Lower lobe of right lung (tissue), 2 donors: ENCODE measurements around the gene SECTM1. TPM values are rescaled to one million over a fixed set of nuclear protein-coding genes. Genes with fewer than 3 reads are reported as not detected.
A peak's percentile ranks its signal among the peaks of the same experiment; 100 is the strongest.
"Not testable (repeated sequence)": the region's sequence is repeated elsewhere in the genome, so short reads cannot be mapped to it uniquely, and the experiment has no call there.

Experiments used
- ATAC-seq, 2 donors: fragments of 200-7000 bp; cut with Tn5 transposase; one replicate each; pipeline ENCODE4 v1.9.1; 2020 to 2022; ENCODE audit warnings: mild to moderate bottlenecking in 2 of 2, moderate library complexity in 2 of 2
- DNase-seq: peaks from one replicate; pipeline ENCODE4 v3.0.0-alpha.2; 2020
- H3K27ac ChIP-seq: fragments of 200-600 bp; one replicate; pipeline ENCODE4 v1.8.0; 2022
- H3K27me3 ChIP-seq: fragments of 200-600 bp; one replicate; pipeline ENCODE4 v1.8.0; 2022; ENCODE audit warnings: low read depth
- H3K36me3 ChIP-seq: fragments of 200-600 bp; one replicate; pipeline ENCODE4 v1.8.0; 2022; ENCODE audit warnings: mild to moderate bottlenecking
- H3K4me1 ChIP-seq: fragments of 200-600 bp; one replicate; pipeline ENCODE4 v1.8.0; 2022
- H3K4me3 ChIP-seq: fragments of 200-600 bp; one replicate; pipeline ENCODE4 v1.8.0; 2022; ENCODE audit warnings: mild to moderate bottlenecking
- H3K9me3 ChIP-seq: fragments of 200-600 bp; one replicate; pipeline ENCODE4 v1.8.0; 2022
- CTCF ChIP-seq: fragments of 200-600 bp; IDR thresholded peaks from one replicate; pipeline ENCODE4 v1.8.0; 2022; ENCODE audit warnings: antibody characterized with exemption, mild to moderate bottlenecking
- intact Hi-C: fragments of 100-400 bp; cut with DNase I; formaldehyde crosslinking; loops from one replicate; pipeline ENCODE4 v1.11.0; 2022
- total RNA-seq: library from RNA; stranded (reverse); fragmentation: NEBNext Ultra II Directional; extraction: Animal tissue kit (Norgen Biotek cat#: 25700); gene quantifications from one replicate; pipeline ENCODE4 v1.2.1, GENCODE V29; 2021
- donor health status: DM: no; HTN: yes; CAD: no; lungs with severe emphysema.

Gene SECTM1
- total RNA-seq, 1 donor from 2014 or later, result 44.5 TPM

GRCh38 chr17:82369211-82369610 is 35.6 kb upstream of the SECTM1 start:
- intact Hi-C loops, result no loop called here
- no peak overlapping the region for H3K27ac ChIP-seq
- no peaks in the 10 kb centered on the region for H3K36me3 ChIP-seq
- H3K9me3 ChIP-seq, result no peaks in the 10 kb centered on the region
- no peak for TF ChIP-seq CTCF
- no peak overlapping the region for H3K4me3 ChIP-seq
- DNase-seq (no peak), ATAC-seq (no peak)
- peaks cover 51% of the 10 kb centered on the region for H3K27me3 ChIP-seq
- H3K4me1 ChIP-seq, result peaks cover 28% of the 10 kb centered on the region

GRCh38 chr17:82367724-82368524 is 34.4 kb upstream of the SECTM1 start:
- Histone ChIP-seq H3K36me3 (no peaks in the 10 kb centered on the region), H3K27me3 (peaks cover 38% of the 10 kb centered on the region), H3K4me3 (no peak overlapping the region), H3K27ac (no peak overlapping the region), H3K4me1 (peaks cover 28% of the 10 kb centered on the region), H3K9me3 (no peaks in the 10 kb centered on the region)
- ATAC-seq (no peak), DNase-seq (no peak)
- intact Hi-C loops, result no loop called here
- TF ChIP-seq CTCF, result no peak

GRCh38 chr17:82366749-82367148 is 33.2 kb upstream of the SECTM1 start:
- no peak for ATAC-seq

GRCh38 chr17:82365606-82366295 is 32.2 kb upstream of the SECTM1 start:
- Histone ChIP-seq H3K4me3 (no peak overlapping the region), H3K27me3 (peaks cover 16% of the 10 kb centered on the region), H3K36me3 (no peaks in the 10 kb centered on the region), H3K9me3 (no peaks in the 10 kb centered on the region), H3K4me1 (peaks cover 10% of the 10 kb centered on the region), H3K27ac (no peak overlapping the region)
- ATAC-seq (no peak), DNase-seq (no peak)
- TF ChIP-seq CTCF, result no peak
- intact Hi-C loops, result no loop called here

More at GRCh38 chr17:82366749-82367148, 33.2 kb upstream of the SECTM1 start:
- TF ChIP-seq CTCF, result no peak
- Histone ChIP-seq H3K4me3 (no peak overlapping the region), H3K27ac (no peak overlapping the region), H3K4me1 (peaks cover 18% of the 10 kb centered on the region), H3K36me3 (no peaks in the 10 kb centered on the region), H3K27me3 (peaks cover 26% of the 10 kb centered on the region), H3K9me3 (no peaks in the 10 kb centered on the region)
- DNase-seq, result peak; percentile 20
- intact Hi-C loops, result no loop called here

GRCh38 chr17:82361885-82362633 is 28.5 kb upstream of the SECTM1 start:
- Histone ChIP-seq H3K4me1 (no peaks in the 10 kb centered on the region), H3K36me3 (no peaks in the 10 kb centered on the region), H3K27ac (no peak overlapping the region), H3K4me3 (no peak overlapping the region), H3K27me3 (peaks cover 15% of the 10 kb centered on the region), H3K9me3 (no peaks in the 10 kb centered on the region)
- intact Hi-C loops, result no loop called here
- no peak for DNase-seq
- ATAC-seq, result peak in 1 of 2 donors; percentile 27
- no peak for TF ChIP-seq CTCF

- intact Hi-C loops, H3K9me3 ChIP-seq, DNase-seq, H3K4me3 ChIP-seq, H3K27ac ChIP-seq, H3K36me3 ChIP-seq, H3K4me1 ChIP-seq, ATAC-seq: not testable (repeated sequence)
- peaks cover 24% of the 10 kb centered on the region for H3K27me3 ChIP-seq
Observed at GRCh38 chr17:82359451-82360074, 26.0 kb upstream of the SECTM1 start.
